GM11168 (cell line): ENCODE results near the gene OR8D2.
"Not testable (repeated sequence)": the region's sequence is repeated elsewhere in the genome, so short reads cannot be mapped to it uniquely, and the experiment has no call there.

Experiments used
- in situ Hi-C: fragments of 300-500 bp; cut with MboI; formaldehyde crosslinking; loops from one replicate; pipeline ENCODE4 v1.12.0; 2022; ENCODE audit warnings: low sequenced_read_pairs; ENCODE audit not compliant: unreplicated experiment

Gene OR8D2

DNA sequence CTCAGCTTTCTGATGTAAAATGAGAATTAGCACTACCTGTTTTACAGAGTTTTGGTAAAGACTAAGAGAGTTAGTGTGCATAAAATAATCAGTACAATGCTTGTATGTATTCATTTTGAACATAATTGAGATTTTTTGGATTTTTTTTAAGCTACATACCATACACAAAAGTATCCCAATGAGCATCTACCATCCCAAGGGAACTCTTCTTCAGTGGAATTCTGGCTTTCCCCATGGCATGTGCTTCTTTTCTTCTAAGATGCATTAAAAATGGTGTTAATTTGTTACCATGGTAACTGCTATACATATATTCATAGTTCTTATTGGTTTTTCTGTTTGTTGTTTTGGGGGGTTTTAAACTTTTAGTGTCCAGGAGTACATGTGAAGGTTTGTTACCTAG is 24.0 kb downstream of the OR8D2 start:
- in situ Hi-C loops = no loop called here

- in situ Hi-C loops = no loop called here
These were observed 25.3 kb downstream of the OR8D2 start for GRCh38 chr11:124294687-124295086.

DNA sequence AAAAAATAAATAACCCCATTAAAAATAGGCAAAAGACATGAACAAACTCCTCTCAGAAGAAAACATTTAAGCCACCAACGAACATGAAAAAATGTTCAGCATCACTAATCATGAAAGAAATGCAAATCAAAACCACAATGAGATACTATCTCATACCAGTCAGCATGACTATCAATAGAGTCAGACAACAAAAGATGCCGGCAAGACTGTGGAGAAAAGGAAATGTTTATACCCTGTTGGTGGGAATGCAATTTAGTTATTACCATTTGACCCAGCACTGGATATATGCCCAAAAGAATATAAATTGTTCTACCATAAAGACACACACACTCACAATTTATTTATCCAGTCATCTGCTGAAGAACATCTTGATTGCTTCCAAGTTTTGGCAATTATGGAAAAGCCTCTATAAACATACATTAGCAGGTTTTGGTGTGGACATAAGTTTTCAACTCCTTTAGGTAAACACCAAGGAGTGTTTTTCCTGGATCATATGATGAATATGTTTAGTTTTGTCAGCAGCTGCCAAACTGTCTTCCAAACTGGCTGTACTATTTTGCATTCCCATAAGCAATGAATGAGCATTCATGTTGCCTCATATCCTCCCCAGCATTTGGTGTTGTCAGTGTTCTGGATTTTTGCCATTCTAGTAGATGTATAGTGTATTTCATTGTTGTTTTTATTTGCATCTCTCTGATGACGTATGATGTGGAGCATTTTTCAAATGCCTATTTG is 34.2 kb downstream of the OR8D2 start:
- in situ Hi-C loops = no loop called here

DNA sequence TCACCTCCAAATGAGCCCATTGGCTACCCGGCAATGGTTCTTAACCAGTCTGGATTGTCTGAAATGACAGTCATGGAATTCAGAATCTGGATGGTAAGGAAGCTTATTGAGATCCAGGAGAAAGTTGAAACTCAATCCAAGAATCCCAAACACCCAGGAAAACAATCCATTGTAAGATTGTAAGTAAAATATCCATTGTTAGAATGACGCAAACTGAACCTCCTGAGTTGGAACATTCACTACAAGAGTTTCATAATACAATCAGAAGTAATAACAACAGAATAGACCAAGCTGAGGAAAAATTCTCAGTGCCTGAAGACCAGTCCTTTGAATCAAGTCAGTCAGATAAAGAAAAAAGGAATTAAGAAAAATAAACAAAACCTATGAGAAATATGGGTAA is 41.7 kb downstream of the OR8D2 start:
- in situ Hi-C loops = no loop called here

- in situ Hi-C loops = no loop called here
These were observed 42.2 kb downstream of the OR8D2 start for GRCh38 chr11:124277804-124278203.

GRCh38 chr11:124277207-124277606 is 42.8 kb downstream of the OR8D2 start:
- in situ Hi-C loops = no loop called here

DNA sequence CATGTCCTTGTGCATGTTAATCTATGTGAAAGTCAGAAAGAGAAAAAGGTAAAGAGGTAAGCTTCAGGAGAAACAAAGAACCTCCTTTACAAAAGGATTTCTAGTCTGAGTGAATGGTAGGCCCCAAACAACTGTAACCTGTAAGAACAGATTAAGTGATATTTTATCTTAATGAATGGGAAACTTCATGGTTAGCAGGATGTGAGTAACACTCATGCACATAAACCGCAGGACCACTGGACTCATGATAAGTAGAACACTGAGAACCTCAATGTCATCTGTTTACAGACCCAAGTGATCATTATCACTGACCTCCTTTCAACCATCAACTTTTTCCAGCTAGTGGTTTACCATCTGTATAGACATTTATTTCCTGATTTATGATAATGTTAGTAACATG is 43.9 kb downstream of the OR8D2 start:
- in situ Hi-C loops = no loop called here

- in situ Hi-C loops = no loop called here
These were observed 46.0 kb downstream of the OR8D2 start for GRCh38 chr11:124274000-124274399.

DNA sequence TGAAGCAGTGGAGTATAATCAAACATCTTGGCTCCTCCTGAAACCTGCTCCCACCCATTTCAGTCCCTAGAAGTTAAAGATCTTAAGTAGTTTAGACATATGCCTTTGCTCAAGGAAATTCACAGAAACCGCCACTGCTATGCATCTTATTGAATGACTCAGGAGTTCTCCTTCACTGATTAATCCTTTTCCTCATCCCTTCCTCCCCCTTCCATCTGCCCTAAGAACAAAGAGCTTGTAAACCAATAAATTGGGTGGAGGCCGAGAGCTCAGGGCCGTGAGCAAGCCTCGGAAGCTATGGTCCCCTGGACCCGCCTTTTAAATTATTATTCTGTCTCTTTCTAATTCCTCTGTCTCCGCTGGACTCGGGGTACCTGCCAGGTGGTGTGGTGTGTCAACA is 49.1 kb downstream of the OR8D2 start:
- in situ Hi-C loops = not testable (repeated sequence)
